Bronchial epithelial cell (primary cell): ENCODE measurements around the gene FSHB. TPM values are rescaled to one million over a fixed set of nuclear protein-coding genes. Genes with fewer than 3 reads are reported as not detected.
"Not testable (repeated sequence)": the region's sequence is repeated elsewhere in the genome, so short reads cannot be mapped to it uniquely, and the experiment has no call there.

Experiments
- DNase-seq: peaks from one replicate; pipeline ENCODE4 v3.0.0-alpha.2; 2010; ENCODE audit warnings: low read depth
- FAIRE-seq: peaks from 2 replicates; lab custom pipeline; 2011; peaks lifted over from hg19 to GRCh38; lab: Jason Lieb, UNC
- H3K27me3 ChIP-seq: 2 replicates; pipeline ENCODE4 v1.5.1; 2011; ENCODE audit warnings: low read length; ENCODE audit not compliant: control insufficient read depth, insufficient read depth
- H3K36me3 ChIP-seq: 2 replicates; pipeline ENCODE4 v1.5.1; 2011; ENCODE audit warnings: low read length; ENCODE audit not compliant: control insufficient read depth, insufficient read depth
- H3K4me3 ChIP-seq: 2 replicates; pipeline ENCODE4 v1.5.1; 2011; ENCODE audit warnings: mild to moderate bottlenecking, low read depth, low read length, control low read depth
- CTCF ChIP-seq: IDR thresholded peaks from 2 replicates; pipeline ENCODE4 v1.5.1; 2011; ENCODE audit warnings: mild to moderate bottlenecking, moderate library complexity, low read length, control low read depth, inconsistent platforms; ENCODE audit not compliant: insufficient read depth, severe bottlenecking
- total RNA-seq: library from RNA; depleted of rRNA; stranded (reverse); fragments of >200 nt; gene quantifications from 2 replicates; pipeline ENCODE4 v1.2.1, GENCODE V29; 2014

FSHB gene
- total RNA-seq, 1 donor from 2014 or later = not detected

GRCh38 chr11:30261821-30262220 is 31.0 kb downstream of the FSHB start:
- FAIRE-seq = no peak
- Histone ChIP-seq H3K4me3 (no peak overlapping the region), H3K36me3 (no peaks in the 10 kb centered on the region), H3K27me3 (no peaks in the 10 kb centered on the region)
- no peak for TF ChIP-seq CTCF
- DNase-seq = no peak

GRCh38 chr11:30268638-30269037 is 37.8 kb downstream of the FSHB start:
- not testable (repeated sequence) for FAIRE-seq

GRCh38 chr11:30270671-30271070 is 39.9 kb downstream of the FSHB start:
- DNase-seq = no peak
- Histone ChIP-seq H3K4me3 (no peak overlapping the region), H3K36me3 (no peaks in the 10 kb centered on the region), H3K27me3 (no peaks in the 10 kb centered on the region)
- FAIRE-seq = no peak
- no peak for TF ChIP-seq CTCF

More at GRCh38 chr11:30268638-30269037, 37.8 kb downstream of the FSHB start:
- not testable (repeated sequence) for H3K27me3 ChIP-seq, H3K36me3 ChIP-seq, H3K4me3 ChIP-seq, DNase-seq

- no peak for FAIRE-seq
- no peak overlapping the region for H3K4me3 ChIP-seq
- no peaks in the 10 kb centered on the region for H3K27me3 ChIP-seq
- DNase-seq = no peak
- H3K36me3 ChIP-seq = no peaks in the 10 kb centered on the region
- TF ChIP-seq CTCF = no peak
Observed at GRCh38 chr11:30277176-30277575, 46.4 kb downstream of the FSHB start.

- FAIRE-seq (no peak), DNase-seq (no peak)
- Histone ChIP-seq H3K4me3 (no peak overlapping the region), H3K27me3 (no peaks in the 10 kb centered on the region), H3K36me3 (no peaks in the 10 kb centered on the region)
- TF ChIP-seq CTCF = no peak
Observed at GRCh38 chr11:30279796-30280195, 49.0 kb downstream of the FSHB start.

- Histone ChIP-seq H3K36me3 (no peaks in the 10 kb centered on the region), H3K4me3 (no peak overlapping the region), H3K27me3 (no peaks in the 10 kb centered on the region)
- no peak for FAIRE-seq
- no peak for TF ChIP-seq CTCF
- no peak for DNase-seq
Observed at GRCh38 chr11:30281476-30282288, 50.9 kb downstream of the FSHB start.
